Left lung (tissue), 10 donors: ENCODE data around the gene SBSN. TPM values are rescaled to one million over a fixed set of nuclear protein-coding genes. Genes with fewer than 3 reads are reported as not detected.

Source experiments
- ATAC-seq: fragments of 200-7000 bp; cut with Tn5 transposase; one replicate; pipeline ENCODE4 v1.9.1; 2020; ENCODE audit warnings: moderate library complexity
- DNase-seq, 4 donors: peaks; one replicate each; pipeline ENCODE4 v3.0.0-alpha.2; 2013 to 2020
- H3K27ac ChIP-seq, 2 donors: fragments of 200-600 bp; sonication (generic) in 1 of 2; one replicate each; pipeline versions ENCODE4 v1.5.0 to v1.8.0; 2020 to 2021
- H3K27me3 ChIP-seq, 2 donors: fragments of 200-600 bp; sonication (generic) in 1 of 2; one replicate each; pipeline versions ENCODE4 v1.5.0 to v1.8.0; 2020 to 2021
- H3K36me3 ChIP-seq, 2 donors: fragments of 200-600 bp; sonication (generic) in 1 of 2; one replicate each; pipeline versions ENCODE4 v1.5.0 to v1.8.0; 2020 to 2021
- H3K4me1 ChIP-seq, 2 donors: fragments of 200-600 bp; one replicate each; pipeline ENCODE4 v1.8.0; 2021
- H3K4me3 ChIP-seq, 2 donors: fragments of 200-600 bp; sonication (generic) in 1 of 2; one replicate each; pipeline versions ENCODE4 v1.5.0 to v1.8.0; 2020 to 2021; ENCODE audit warnings: mild to moderate bottlenecking in 1 of 2
- H3K9me3 ChIP-seq, 2 donors: fragments of 200-600 bp; sonication (generic) in 1 of 2; one replicate each; pipeline versions ENCODE4 v1.5.0 to v1.8.0; 2020 to 2021
- CTCF ChIP-seq, 2 donors: fragments of 200-600 bp; sonication (generic) in 1 of 2; IDR thresholded peaks; one replicate each; pipeline versions ENCODE4 v1.5.0 to v1.8.0; 2021; ENCODE audit warnings: antibody characterized with exemption in 2 of 2
- intact Hi-C, 2 donors: fragments of 100-400 bp; cut with DNase I; formaldehyde crosslinking; loops; one replicate each; pipeline versions ENCODE4 v1.11.2 to v1.14.2; 2022
- polyA plus RNA-seq, 6 donors: library from polyadenylated mRNA; unstranded; fragments of 120-200 nt; gene quantifications; one replicate each; pipeline ENCODE4 v1.2.1, GENCODE V29; 2013; ENCODE audit not compliant: insufficient read length in 6 of 6
- total RNA-seq, 2 donors: library from RNA; stranded (reverse); fragmentation: NEBNext Ultra II Directional; extraction: Animal tissue kit (Norgen Biotek cat#: 25700); gene quantifications; one replicate each; pipeline ENCODE4 v1.2.1, GENCODE V29; 2021
- donor health status: DM: no; HTN: yes; CAD: no.
- donor health status: DM: no; HTN: no; CAD: no.

Gene SBSN
- total and polyA plus RNA-seq, 8 donors = 0.09 to 0.20 (median 0.11) TPM; not detected in 5

- no peak for TF ChIP-seq CTCF (IDR thresholded peaks at IDR 0.05)
- H3K9me3 ChIP-seq = no peaks in the 10 kb centered on the region
- no peaks in the 10 kb centered on the region for H3K4me1 ChIP-seq
- no peak overlapping the region for H3K27ac ChIP-seq
- no peak overlapping the region for H3K4me3 ChIP-seq
- ATAC-seq (no peak), DNase-seq (no peak)
- intact Hi-C loops = no loop called here
- H3K27me3 ChIP-seq = peaks cover 0 to 43% of the 10 kb centered on the region in 2 donors
- no peaks in the 10 kb centered on the region for H3K36me3 ChIP-seq
Observed at GRCh38 chr19:35517342-35517741, 10.8 kb downstream of the SBSN start.

- intact Hi-C loops = no loop called here
- H3K36me3 ChIP-seq = no peaks in the 10 kb centered on the region
Observed at GRCh38 chr19:35516310-35516709, 11.8 kb downstream of the SBSN start.

GRCh38 chr19:35514282-35514809, 13.8 kb downstream of the SBSN start:
- ATAC-seq (no peak), DNase-seq (no peak)
- peaks cover 4 to 63% of the 10 kb centered on the region in 2 donors for H3K27me3 ChIP-seq
- no peaks in the 10 kb centered on the region for H3K9me3 ChIP-seq
- H3K4me1 ChIP-seq = peaks cover 0 to 7% of the 10 kb centered on the region in 2 donors
- no peaks in the 10 kb centered on the region for H3K36me3 ChIP-seq
- no peak for TF ChIP-seq CTCF (IDR thresholded peaks at IDR 0.05)
- intact Hi-C loops = no loop called here
- no peak overlapping the region for H3K4me3 ChIP-seq
- no peak overlapping the region for H3K27ac ChIP-seq

More at GRCh38 chr19:35516310-35516709, 11.8 kb downstream of the SBSN start:
- DNase-seq (no peak), ATAC-seq (no peak)
- H3K4me1 ChIP-seq = no peaks in the 10 kb centered on the region
- H3K27me3 ChIP-seq = peaks cover 0 to 46% of the 10 kb centered on the region in 2 donors
- no peak overlapping the region for H3K27ac ChIP-seq
- no peaks in the 10 kb centered on the region for H3K9me3 ChIP-seq
- no peak for TF ChIP-seq CTCF (IDR thresholded peaks at IDR 0.05)
- no peak overlapping the region for H3K4me3 ChIP-seq

- Histone ChIP-seq H3K4me1 (peaks cover 0 to 7% of the 10 kb centered on the region in 2 donors), H3K27me3 (peaks cover 4 to 66% of the 10 kb centered on the region in 2 donors), H3K9me3 (no peaks in the 10 kb centered on the region), H3K4me3 (no peak within 1 kb of the TSS), H3K36me3 (no peaks in the 10 kb centered on the region), H3K27ac (no peak within 1 kb of the TSS)
- no peak for TF ChIP-seq CTCF (IDR thresholded peaks at IDR 0.05)
- DNase-seq (no peak), ATAC-seq (peak; percentile 3)
- intact Hi-C loops = no loop called here
Observed at GRCh38 chr19:35513628-35514281, 14.4 kb downstream of the SBSN start, which contains the start of gene DMKN. Gene DMKN, minus strand, starts transcription at chr19:35513649. Its CDS starts 174 bp downstream, at chr19:35513475.

- H3K4me1 ChIP-seq = peaks cover 0 to 7% of the 10 kb centered on the region in 2 donors
- H3K36me3 ChIP-seq = no peaks in the 10 kb centered on the region
- intact Hi-C loops = no loop called here
- no peak overlapping the region for H3K4me3 ChIP-seq
- ATAC-seq (no peak), DNase-seq (no peak)
- H3K27ac ChIP-seq = no peak overlapping the region
- no peak for TF ChIP-seq CTCF (IDR thresholded peaks at IDR 0.05)
- peaks cover 4 to 66% of the 10 kb centered on the region in 2 donors for H3K27me3 ChIP-seq
- no peaks in the 10 kb centered on the region for H3K9me3 ChIP-seq
Observed at GRCh38 chr19:35512831-35513627, 15.1 kb downstream of the SBSN start.
